WERI-Rb-1 (cell line): Measurements from ENCODE around the gene AP3B1.

Source experiments
- DNase-seq: peaks from one replicate; pipeline ENCODE4 v3.0.0-alpha.2; 2020
- H3K27ac ChIP-seq: fragments of 250-450 bp; sonication (Bioruptor Pico); 2 replicates; pipeline ENCODE4 v1.5.1; 2020; ENCODE audit warnings: mild to moderate bottlenecking, moderate library complexity
- H3K27me3 ChIP-seq: fragments of 250-450 bp; sonication (Bioruptor Pico); 2 replicates; pipeline ENCODE4 v1.5.1; 2021; ENCODE audit warnings: mild to moderate bottlenecking, low read depth, moderate library complexity; ENCODE audit not compliant: insufficient read depth, severe bottlenecking
- H3K36me3 ChIP-seq: fragments of 250-450 bp; sonication (Bioruptor Pico); 2 replicates; pipeline ENCODE4 v1.5.1; 2020; ENCODE audit warnings: mild to moderate bottlenecking, moderate library complexity
- H3K4me3 ChIP-seq: 2 replicates; pipeline ENCODE4 v1.5.1; 2011; ENCODE audit warnings: low read depth, mild to moderate bottlenecking, control low read depth, low read length
- H3K9me3 ChIP-seq: fragments of 250-450 bp; sonication (Bioruptor Pico); 2 replicates; pipeline ENCODE4 v1.5.1; 2021; ENCODE audit warnings: mild to moderate bottlenecking, moderate library complexity; ENCODE audit not compliant: severe bottlenecking
- CTCF ChIP-seq: IDR thresholded peaks from 2 replicates; pipeline ENCODE4 v1.5.1; 2011; ENCODE audit warnings: low read depth, mild to moderate bottlenecking, control low read depth, inconsistent platforms, low read length

AP3B1 gene

GRCh38 chr5:78103232-78103918 lies 191.1 kb downstream of the AP3B1 start:
- Histone ChIP-seq H3K9me3 (no peaks in the 10 kb centered on the region), H3K36me3 (peaks cover 22% of the 10 kb centered on the region), H3K27me3 (no peaks in the 10 kb centered on the region), H3K4me3 (no peak overlapping the region), H3K27ac (no peak overlapping the region)
- no peak for TF ChIP-seq CTCF
- no peak for DNase-seq

GRCh38 chr5:78102500-78102899 lies 192.0 kb downstream of the AP3B1 start:
- H3K27ac ChIP-seq: no peak overlapping the region
- no peaks in the 10 kb centered on the region for H3K27me3 ChIP-seq
- H3K4me3 ChIP-seq: no peak overlapping the region
- H3K9me3 ChIP-seq: no peaks in the 10 kb centered on the region
- no peak for DNase-seq
- TF ChIP-seq CTCF: no peak
- H3K36me3 ChIP-seq: peaks cover 16% of the 10 kb centered on the region

GRCh38 chr5:78095125-78095524 lies 199.4 kb downstream of the AP3B1 start:
- H3K27ac ChIP-seq: no peak overlapping the region
- TF ChIP-seq CTCF: no peak
- peaks cover 13% of the 10 kb centered on the region for H3K36me3 ChIP-seq

GRCh38 chr5:78090002-78090401 lies 204.5 kb downstream of the AP3B1 start:
- DNase-seq: no peak
- H3K4me3 ChIP-seq: no peak overlapping the region
- H3K27ac ChIP-seq: no peak overlapping the region
- TF ChIP-seq CTCF: no peak
- no peaks in the 10 kb centered on the region for H3K27me3 ChIP-seq
- H3K9me3 ChIP-seq: no peaks in the 10 kb centered on the region
- H3K36me3 ChIP-seq: peaks cover 18% of the 10 kb centered on the region

More at GRCh38 chr5:78095125-78095524, 199.4 kb downstream of the AP3B1 start:
- H3K27me3 ChIP-seq: no peaks in the 10 kb centered on the region
- DNase-seq: no peak
- no peak overlapping the region for H3K4me3 ChIP-seq
- no peaks in the 10 kb centered on the region for H3K9me3 ChIP-seq

GRCh38 chr5:78078858-78079257 lies 215.6 kb downstream of the AP3B1 start:
- no peak for DNase-seq
- H3K27ac ChIP-seq: no peak overlapping the region
- H3K9me3 ChIP-seq: no peaks in the 10 kb centered on the region
- no peak overlapping the region for H3K4me3 ChIP-seq
- no peaks in the 10 kb centered on the region for H3K27me3 ChIP-seq
- TF ChIP-seq CTCF: no peak
- no peaks in the 10 kb centered on the region for H3K36me3 ChIP-seq
